Measurements from ENCODE around the gene ARHGAP35. TPM values are rescaled to one million over a fixed set of nuclear protein-coding genes. Genes with fewer than 3 reads are reported as not detected.
"Not testable (repeated sequence)": the region's sequence is repeated elsewhere in the genome, so short reads cannot be mapped to it uniquely, and the experiment has no call there.

Gene ARHGAP35
- total and polyA plus RNA-seq, 10 donors: 2.3 to 49.4 (median 39.5) TPM

DNA sequence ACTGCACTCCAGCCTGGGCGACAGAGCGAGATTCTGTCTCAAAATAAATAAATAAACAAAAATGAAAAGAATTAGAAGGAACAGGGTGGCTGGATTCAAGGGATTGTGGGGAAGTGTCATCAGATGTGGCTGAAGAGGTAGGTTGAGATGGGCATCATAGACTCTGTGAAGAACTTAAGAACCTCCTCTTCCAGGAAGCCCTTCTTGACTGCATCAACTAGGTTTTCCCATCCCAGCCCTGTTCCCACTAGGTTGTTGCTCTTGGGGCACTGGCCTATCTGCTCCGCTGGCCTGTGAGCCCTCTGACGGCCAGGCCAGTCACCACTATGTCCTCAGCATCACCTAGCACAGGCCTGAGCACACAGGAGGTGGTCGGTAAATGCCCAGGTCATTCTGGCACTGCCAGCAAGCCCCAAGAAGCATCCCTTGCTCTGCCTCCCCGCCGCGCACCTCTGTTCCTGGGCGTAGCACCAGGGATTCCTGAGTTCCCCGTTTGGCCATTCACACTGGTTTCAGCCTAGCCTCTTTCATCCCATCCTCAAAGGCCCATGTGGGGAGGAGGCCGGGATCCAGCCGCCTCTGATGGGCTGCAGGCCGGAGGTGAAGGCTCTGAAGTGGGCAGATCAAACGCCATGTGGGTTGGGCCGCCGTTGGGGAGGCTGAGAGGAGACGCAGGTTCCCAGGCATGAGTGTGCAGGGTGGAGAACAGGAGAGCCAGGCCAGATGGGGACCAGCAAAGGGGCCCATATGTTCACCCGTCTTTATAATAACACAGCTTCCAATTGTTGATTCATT lies 44.8 kb upstream of the ARHGAP35 start:
- intact Hi-C loops (cut with DNase I; ENCODE audit: low total_unique reads): no loop called here
- 79 to 90% (median 83%) methylated on average over 15 to 18 of the region's 18 CpGs for WGBS, 5 donors
- DNase-seq: no peak

DNA sequence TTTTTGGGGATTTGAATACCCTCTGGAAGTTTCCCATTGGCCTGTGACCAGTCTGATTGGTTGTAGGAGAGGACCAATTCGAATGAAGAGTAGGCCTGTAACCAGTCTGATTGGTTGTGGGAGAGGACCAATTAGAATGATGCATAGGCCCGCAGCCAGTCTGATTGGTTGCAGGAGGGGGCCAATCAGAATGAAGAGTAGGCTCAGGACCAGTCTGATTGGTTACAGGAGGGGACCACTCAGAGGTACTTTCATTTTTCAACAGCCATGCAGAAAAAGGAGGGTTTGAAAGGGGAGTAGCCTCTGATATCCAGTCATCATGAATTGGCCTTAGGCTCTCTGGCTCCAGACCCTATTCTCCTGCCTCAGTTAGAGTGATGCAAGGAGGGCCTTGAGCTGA lies 42.0 kb upstream of the ARHGAP35 start:
- 89 to 94% (median 91%) methylated on average over 2 of the region's 2 CpGs for WGBS, 5 donors
- H3K4me1 ChIP-seq: peaks cover 17 to 48% (median 34%) of the 10 kb centered on the region in 6 donors
- no peak overlapping the region for H3K4me3 ChIP-seq

More for the DNA sequence above, 44.8 kb upstream of the ARHGAP35 start:
- no peak for TF ChIP-seq POLR2AphosphoS5 (IDR thresholded peaks at IDR 0.05)
- no peak for TF ChIP-seq POLR2A (IDR thresholded peaks at IDR 0.05)
- TF ChIP-seq, protein P1, sequence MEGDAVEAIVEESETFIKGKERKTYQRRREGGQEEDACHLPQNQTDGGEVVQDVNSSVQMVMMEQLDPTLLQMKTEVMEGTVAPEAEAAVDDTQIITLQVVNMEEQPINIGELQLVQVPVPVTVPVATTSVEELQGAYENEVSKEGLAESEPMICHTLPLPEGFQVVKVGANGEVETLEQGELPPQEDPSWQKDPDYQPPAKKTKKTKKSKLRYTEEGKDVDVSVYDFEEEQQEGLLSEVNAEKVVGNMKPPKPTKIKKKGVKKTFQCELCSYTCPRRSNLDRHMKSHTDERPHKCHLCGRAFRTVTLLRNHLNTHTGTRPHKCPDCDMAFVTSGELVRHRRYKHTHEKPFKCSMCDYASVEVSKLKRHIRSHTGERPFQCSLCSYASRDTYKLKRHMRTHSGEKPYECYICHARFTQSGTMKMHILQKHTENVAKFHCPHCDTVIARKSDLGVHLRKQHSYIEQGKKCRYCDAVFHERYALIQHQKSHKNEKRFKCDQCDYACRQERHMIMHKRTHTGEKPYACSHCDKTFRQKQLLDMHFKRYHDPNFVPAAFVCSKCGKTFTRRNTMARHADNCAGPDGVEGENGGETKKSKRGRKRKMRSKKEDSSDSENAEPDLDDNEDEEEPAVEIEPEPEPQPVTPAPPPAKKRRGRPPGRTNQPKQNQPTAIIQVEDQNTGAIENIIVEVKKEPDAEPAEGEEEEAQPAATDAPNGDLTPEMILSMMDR (IDR thresholded peaks at IDR 0.05 in 8 of 11, conservative IDR thresholded peaks at IDR 0.05 in 3 of 11): no peak
- H3K4me1 ChIP-seq: peaks cover 7 to 36% (median 12%) of the 10 kb centered on the region in 6 donors
- no peak overlapping the region for H3K4me3 ChIP-seq
- no peak overlapping the region for H3K27ac ChIP-seq
- no peaks in the 10 kb centered on the region for H3K36me3 ChIP-seq
- H3K27me3 ChIP-seq (replicated peaks in 1 of 7): no peaks in the 10 kb centered on the region
- H3K9me3 ChIP-seq: no peaks in the 10 kb centered on the region

DNA sequence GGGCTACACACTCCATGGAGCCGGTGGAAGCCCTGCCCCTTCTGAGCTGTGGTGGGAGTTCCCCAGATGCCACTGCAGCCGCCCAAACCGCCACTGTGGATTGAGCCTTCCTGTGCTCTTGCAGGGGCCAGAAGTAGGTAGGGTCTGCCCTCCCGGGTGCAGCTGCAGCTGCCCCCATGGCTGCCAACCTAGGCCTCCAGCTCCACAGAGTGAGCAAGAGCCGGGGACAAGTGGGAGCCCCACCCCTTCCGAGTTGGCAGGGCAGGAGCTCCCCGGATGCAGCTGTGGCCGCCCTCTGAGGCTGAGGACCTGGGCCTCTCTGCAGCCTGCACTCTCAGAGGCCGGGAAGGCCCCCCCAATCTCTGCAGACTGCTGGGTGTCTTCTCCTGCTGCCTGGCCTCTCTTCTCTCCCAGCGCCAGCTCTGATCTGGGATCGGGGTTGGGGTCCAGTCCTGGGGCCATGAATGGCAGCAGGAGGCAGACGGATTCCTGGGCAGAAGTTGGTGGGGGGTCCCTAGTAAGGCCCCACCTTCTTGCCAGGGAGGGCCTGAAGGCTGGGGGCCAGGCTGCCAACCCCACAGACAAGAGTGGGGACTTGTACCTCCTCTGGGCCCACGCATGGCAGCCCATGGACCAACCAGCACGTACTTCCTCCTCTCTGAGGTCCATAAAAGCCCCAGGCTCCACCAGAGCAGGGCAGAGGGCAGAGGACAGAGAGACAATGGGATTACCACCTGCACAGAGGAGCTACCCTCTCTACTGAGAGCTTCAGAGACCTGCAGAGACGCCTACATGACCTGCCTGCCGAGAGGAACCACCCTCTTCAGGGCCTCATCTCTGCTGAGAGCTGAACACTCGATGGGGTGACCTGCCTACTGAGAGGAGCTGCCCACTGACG lies 39.0 kb upstream of the ARHGAP35 start:
- DNase-seq: peak; percentile 93
- peak overlapping the region in 2 of 8 donors; percentile 13 to 15 for H3K4me3 ChIP-seq
- WGBS, 5 donors: 30 to 73% (median 39%) methylated on average over 9 to 18 of the region's 18 CpGs
- H3K27me3 ChIP-seq (replicated peaks in 1 of 7): no peaks in the 10 kb centered on the region
- no peaks in the 10 kb centered on the region for H3K36me3 ChIP-seq
- intact Hi-C loops (cut with DNase I; ENCODE audit: low total_unique reads): no loop called here
- no peaks in the 10 kb centered on the region for H3K9me3 ChIP-seq
- H3K27ac ChIP-seq: peak overlapping the region; percentile 45 to 89 (median 78)
- TF ChIP-seq POLR2AphosphoS5 (IDR thresholded peaks at IDR 0.05) (peak; percentile 68 to 88 (median 76)), POLR2A (IDR thresholded peaks at IDR 0.05) (peak in 2 of 3 donors; percentile 49 to 56)
- TF ChIP-seq, protein P1 (IDR thresholded peaks at IDR 0.05 in 8 of 11, conservative IDR thresholded peaks at IDR 0.05 in 3 of 11): peak in 1 of 11 experiments; percentile 9
- peaks cover 17 to 59% (median 45%) of the 10 kb centered on the region in 6 donors for H3K4me1 ChIP-seq

More for the DNA sequence above, 42.0 kb upstream of the ARHGAP35 start:
- Histone ChIP-seq H3K36me3 (no peaks in the 10 kb centered on the region), H3K27me3 (replicated peaks in 1 of 7) (no peaks in the 10 kb centered on the region), H3K9me3 (no peaks in the 10 kb centered on the region), H3K27ac (peak overlapping the region in 1 of 8 donors; percentile 89)
- intact Hi-C loops (cut with DNase I; ENCODE audit: low total_unique reads): no loop called here
- DNase-seq: no peak
- TF ChIP-seq, protein P1 (IDR thresholded peaks at IDR 0.05 in 8 of 11, conservative IDR thresholded peaks at IDR 0.05 in 3 of 11): no peak
- TF ChIP-seq POLR2AphosphoS5 (IDR thresholded peaks at IDR 0.05) (no peak), POLR2A (IDR thresholded peaks at IDR 0.05) (no peak)

DNA sequence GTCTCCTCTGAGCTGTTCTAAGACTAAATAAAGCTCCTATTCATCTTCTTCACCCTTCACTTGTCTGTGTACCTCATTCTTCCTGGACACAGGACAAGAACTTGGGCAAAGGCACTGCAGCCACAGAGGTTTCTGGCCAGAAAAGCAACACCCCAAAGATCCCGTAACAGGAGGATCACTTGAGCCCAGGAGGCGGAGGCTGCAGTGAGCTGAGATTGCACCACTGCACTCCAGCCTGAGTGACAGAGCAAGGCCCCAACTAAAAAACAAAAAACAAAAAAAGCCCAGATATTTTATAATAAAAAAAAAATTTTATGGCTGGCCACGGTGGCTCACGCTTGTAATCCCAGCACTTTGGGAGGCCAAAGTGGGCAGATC lies 38.4 kb upstream of the ARHGAP35 start:
- H3K27me3 ChIP-seq (replicated peaks in 1 of 7); DNase-seq; intact Hi-C loops (cut with DNase I; ENCODE audit: low total_unique reads); H3K36me3 ChIP-seq; H3K9me3 ChIP-seq: not testable (repeated sequence)
- H3K4me3 ChIP-seq: peak overlapping the region in 1 of 8 donors; percentile 15
- H3K4me1 ChIP-seq: peaks cover 17 to 59% (median 45%) of the 10 kb centered on the region in 6 donors
- WGBS, 5 donors: 81 to 96% (median 92%) methylated on average over 4 of the region's 4 CpGs
- H3K27ac ChIP-seq: peak overlapping the region in 7 of 8 donors; percentile 66 to 89 (median 79)
